Stimulated activated CD8-positive, alpha-beta memory T cell treated with anti-CD3 and anti-CD28 coated beads, Interleukin-12 subunit alpha, Interleukin-12 subunit beta, amount 100 ng/mL, for 1 hour (primary cell): ENCODE data around the gene IQCB1.
"Not testable (repeated sequence)": the region's sequence is repeated elsewhere in the genome, so short reads cannot be mapped to it uniquely, and the experiment has no call there.

Source experiments
- DNase-seq: peaks from one replicate; pipeline ENCODE4 v3.0.0-alpha.2; 2020; ENCODE audit warnings: low read depth

The IQCB1 gene

DNA sequence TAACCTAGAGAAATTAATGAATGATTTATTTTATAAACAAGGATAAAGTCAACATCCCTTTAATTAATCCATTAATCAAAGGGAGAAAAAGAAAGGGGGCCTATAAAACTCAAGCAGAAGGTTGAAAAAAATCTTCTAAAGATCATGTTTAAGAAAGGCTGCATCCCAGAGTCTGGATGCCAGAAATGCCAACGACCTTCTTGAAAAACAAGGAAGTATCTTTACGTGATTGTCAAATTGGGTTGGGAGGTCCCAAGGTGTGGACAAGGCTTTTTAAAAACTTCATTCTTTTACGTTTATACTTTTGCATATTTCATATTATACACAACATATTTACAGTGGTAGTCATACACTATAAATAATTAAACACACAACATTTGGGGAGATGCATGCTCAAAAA is 86.9 kb downstream of the IQCB1 start:
- DNase-seq: no peak

- DNase-seq: not testable (repeated sequence)
Measured at GRCh38 chr3:121743106-121743505, 91.8 kb downstream of the IQCB1 start.

DNA sequence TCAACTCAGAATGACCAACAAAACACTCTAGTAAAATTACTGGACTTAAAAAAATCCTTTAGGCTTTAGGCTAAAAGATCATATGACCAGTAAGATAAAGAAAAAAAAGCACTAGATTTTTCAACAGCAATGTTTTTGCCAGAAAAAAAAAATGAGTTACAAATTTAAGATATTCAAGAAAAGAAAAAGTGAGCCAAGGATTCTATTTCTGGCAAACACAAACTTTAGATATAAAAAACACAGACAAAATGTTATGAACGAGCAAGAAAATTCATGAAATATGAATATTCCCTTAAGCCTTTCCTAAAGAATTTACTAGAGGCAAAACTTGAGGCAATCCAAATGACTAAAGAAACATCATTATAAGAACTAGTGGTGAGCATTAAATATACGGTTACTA is 94.0 kb downstream of the IQCB1 start:
- no peak for DNase-seq

DNA sequence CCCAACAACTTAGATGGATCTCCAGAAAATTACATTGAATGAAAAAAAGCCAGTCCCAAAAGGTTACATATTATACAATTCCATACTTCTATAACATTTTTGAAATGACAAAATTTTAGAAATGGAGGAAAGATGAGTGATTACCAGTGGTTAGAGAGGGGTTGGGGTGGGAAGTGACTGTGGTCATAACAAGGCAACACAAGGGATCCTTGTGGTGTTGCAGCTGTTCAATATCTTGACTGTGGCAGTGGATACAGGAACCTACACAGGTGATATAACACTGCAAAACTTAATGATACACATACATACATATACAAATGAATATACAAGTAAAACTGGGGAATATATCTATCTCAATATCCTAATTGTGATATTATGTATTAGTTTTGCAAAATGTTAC is 95.0 kb downstream of the IQCB1 start:
- DNase-seq: no peak

- no peak for DNase-seq
Measured at GRCh38 chr3:121737644-121738043, 97.2 kb downstream of the IQCB1 start.

DNA sequence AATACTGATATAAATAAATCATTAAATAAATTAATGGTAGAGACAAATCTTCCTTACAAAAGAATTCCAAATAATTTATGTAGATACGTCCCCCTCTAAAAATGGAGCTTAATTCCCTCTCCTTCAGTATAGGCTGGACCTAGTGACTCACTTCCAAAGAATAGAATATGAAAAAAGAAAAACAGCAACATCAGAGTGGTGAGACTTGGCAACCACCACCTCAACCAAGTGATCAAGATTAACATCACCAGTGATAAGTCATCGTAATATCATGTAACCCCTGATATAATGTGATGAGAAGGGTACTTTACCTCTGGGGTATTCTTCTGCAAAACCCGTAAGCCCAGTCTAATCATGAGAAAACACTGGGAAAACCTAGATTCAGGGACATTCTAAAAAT is 98.7 kb downstream of the IQCB1 start:
- no peak for DNase-seq

DNA sequence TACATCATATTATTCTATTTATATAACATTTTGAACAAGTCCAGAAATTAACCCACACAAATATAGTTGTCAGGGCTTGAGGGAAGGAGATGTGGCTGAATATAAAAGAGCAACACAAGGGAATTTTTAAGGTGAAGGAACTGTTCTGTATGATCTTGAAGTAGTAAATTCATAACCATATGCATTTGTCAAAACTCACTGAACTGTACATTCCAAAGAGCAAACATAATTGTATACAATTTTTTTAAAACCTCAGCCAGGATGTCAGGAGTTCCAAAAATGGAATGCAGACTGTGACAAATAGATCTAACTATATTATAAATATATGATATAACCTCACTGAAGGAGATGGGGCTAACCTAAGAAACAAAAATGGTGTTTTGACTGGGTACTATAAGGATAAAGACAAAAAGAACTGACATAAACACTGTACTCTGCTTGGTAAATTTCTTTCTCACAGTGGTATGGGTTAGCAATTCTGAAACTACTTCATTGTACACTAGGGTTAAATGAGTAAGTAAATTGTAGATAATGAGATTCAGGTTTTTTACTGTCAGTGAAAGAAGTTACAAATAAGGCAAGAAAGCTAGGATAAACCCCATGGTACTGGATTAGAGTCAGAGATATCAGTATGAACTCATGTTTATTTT is 99.7 kb downstream of the IQCB1 start:
- no peak for DNase-seq

- DNase-seq: no peak
Measured at GRCh38 chr3:121730940-121731687, 103.7 kb downstream of the IQCB1 start.

DNA sequence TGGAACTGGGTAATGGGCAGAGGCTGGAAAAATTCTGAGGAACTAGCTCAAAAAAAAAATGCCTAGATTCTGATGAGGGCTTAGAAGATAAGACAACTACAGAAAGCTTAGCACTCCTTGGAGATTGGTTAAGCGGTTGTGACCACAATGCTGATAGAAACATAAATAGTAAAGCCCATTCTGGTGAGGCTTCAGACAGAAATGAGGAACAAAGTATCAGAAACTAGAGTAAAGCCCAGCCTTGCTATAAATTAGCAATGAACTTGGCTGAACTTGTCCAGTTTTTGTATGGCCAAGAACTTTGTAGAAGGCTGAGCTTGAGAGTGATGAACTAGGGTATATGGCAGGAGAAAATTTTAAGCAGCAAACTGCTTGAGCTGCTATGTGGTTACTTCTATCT is 110.7 kb downstream of the IQCB1 start:
- DNase-seq: no peak

GRCh38 chr3:121723485-121723884 is 111.4 kb downstream of the IQCB1 start:
- DNase-seq: no peak

DNA sequence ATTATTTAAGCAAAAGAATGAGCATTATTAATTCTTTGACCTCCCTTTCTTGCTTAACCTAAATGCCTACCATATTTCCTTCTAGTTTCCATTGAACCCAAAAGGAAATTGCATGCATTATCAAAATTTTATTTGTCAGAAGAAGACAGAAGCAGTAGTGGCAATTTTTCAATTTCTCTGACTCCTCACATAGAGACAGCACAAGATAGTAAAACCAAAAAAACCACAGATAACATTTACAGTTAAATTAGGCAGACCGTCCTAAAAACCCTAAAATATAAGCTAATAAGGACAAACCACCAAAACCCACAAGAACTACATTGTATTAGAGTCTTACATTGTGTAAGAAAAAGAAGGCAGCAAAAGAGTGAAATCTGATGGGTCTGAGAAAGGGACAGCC is 112.4 kb downstream of the IQCB1 start:
- DNase-seq: no peak

GRCh38 chr3:121720163-121720562 is 114.7 kb downstream of the IQCB1 start:
- no peak for DNase-seq
